Testis (tissue), 3 donors: ENCODE data around the gene KLRC3. TPM values are rescaled to one million over a fixed set of nuclear protein-coding genes. Genes with fewer than 3 reads are reported as not detected.
"Not testable (repeated sequence)": the region's sequence is repeated elsewhere in the genome, so short reads cannot be mapped to it uniquely, and the experiment has no call there.

Experiments used
- DNase-seq: peaks from one replicate; pipeline ENCODE4 v3.0.0-alpha.2; 2019
- H3K27ac ChIP-seq, 2 donors: fragments of 200-600 bp; sonication (generic); one replicate each; pipeline ENCODE4 v1.5.1; 2019
- H3K27me3 ChIP-seq: fragments of 200-600 bp; sonication (generic); one replicate; pipeline ENCODE4 v1.5.1; 2019
- H3K36me3 ChIP-seq: fragments of 200-600 bp; sonication (generic); one replicate; pipeline ENCODE4 v1.5.1; 2017; ENCODE audit warnings: low read depth; ENCODE audit errors: missing control alignments
- H3K4me1 ChIP-seq: fragments of 200-600 bp; sonication (generic); one replicate; pipeline ENCODE4 v1.5.1; 2019
- H3K4me3 ChIP-seq, 2 donors: fragments of 200-600 bp; sonication (generic); one replicate each; pipeline ENCODE4 v1.5.1; 2017 to 2019
- H3K9me3 ChIP-seq: fragments of 200-600 bp; sonication (generic); one replicate; pipeline ENCODE4 v1.5.1; 2017
- POLR2A ChIP-seq: fragments of 450-650 bp; IDR thresholded peaks from one replicate; pipeline ENCODE4 v1.6.1; 2017; ENCODE audit warnings: antibody characterized with exemption, mild to moderate bottlenecking, moderate library complexity
- WGBS, 2 donors: methylation state at CpG; one replicate each; pipeline ENCODE4 v1.1.5; 2018; 5-methylcytosine and 5-hydroxymethylcytosine counted together
- intact Hi-C: fragments of 100-400 bp; cut with DNase I; formaldehyde crosslinking; loops from one replicate; pipeline ENCODE4 v1.15.1; 2023; ENCODE audit warnings: low total_unique reads
- polyA plus RNA-seq: library from polyadenylated mRNA; stranded (reverse); fragments of 350-450 nt; fragmentation: Illumina TruSeq; extraction: RNeasy Lipid Tissue Mini Kit (QIAGEN cat#74804); gene quantifications from one replicate; pipeline ENCODE4 v1.2.3, GENCODE V29; 2014; ENCODE audit warnings: low read depth, low replicate concordance; ENCODE audit not compliant: insufficient read depth
- total RNA-seq, 2 donors: library from RNA; depleted of rRNA; stranded (reverse); fragments of >200 nt; gene quantifications; one replicate each; pipeline ENCODE4 v1.2.3, GENCODE V29; 2016
- TF ChIP-seq, protein P1 (sequence below), 3 experiments: fragments of 450-650 bp in 2 of 3; fragments of 200-600 bp in 1 of 3; sonication (generic) in 1 of 3; IDR thresholded peaks; one replicate each; pipeline ENCODE4 v1.5.1; 2016 to 2019; ENCODE audit warnings: antibody characterized with exemption in 3 of 3, mild to moderate bottlenecking in 2 of 3, moderate library complexity in 1 of 3

The KLRC3 gene
- total and polyA plus RNA-seq, 3 donors from 2014 or later = 1.3 TPM; not detected in 2

DNA sequence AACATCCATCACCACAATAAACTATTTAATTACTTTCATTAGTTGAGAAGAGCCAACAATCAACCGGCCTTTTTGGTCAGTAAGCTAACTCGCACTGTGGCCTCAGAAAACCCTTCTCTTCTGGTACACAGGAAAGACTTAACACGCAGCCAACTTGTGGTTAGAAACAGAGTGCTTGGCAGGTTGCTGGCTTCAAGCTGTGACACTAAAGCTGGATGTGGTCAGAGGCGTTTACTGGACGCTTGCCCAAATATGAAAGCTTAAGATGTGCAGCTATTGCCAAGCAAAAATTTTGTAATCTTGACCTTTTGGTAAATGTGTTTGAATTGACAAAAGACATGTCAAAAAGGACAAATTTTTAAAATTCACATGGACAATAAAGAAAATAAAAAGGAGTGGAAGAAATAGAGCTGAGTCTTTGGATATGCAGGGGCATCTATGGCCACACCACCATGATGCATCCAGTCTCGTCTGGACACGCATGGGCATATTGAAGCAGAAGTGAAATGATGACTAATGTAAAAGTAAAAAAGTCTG lies 27.9 kb downstream of the KLRC3 start:
- TF ChIP-seq, protein P1, sequence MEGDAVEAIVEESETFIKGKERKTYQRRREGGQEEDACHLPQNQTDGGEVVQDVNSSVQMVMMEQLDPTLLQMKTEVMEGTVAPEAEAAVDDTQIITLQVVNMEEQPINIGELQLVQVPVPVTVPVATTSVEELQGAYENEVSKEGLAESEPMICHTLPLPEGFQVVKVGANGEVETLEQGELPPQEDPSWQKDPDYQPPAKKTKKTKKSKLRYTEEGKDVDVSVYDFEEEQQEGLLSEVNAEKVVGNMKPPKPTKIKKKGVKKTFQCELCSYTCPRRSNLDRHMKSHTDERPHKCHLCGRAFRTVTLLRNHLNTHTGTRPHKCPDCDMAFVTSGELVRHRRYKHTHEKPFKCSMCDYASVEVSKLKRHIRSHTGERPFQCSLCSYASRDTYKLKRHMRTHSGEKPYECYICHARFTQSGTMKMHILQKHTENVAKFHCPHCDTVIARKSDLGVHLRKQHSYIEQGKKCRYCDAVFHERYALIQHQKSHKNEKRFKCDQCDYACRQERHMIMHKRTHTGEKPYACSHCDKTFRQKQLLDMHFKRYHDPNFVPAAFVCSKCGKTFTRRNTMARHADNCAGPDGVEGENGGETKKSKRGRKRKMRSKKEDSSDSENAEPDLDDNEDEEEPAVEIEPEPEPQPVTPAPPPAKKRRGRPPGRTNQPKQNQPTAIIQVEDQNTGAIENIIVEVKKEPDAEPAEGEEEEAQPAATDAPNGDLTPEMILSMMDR (IDR thresholded peaks at IDR 0.05) = no peak
- no peak for TF ChIP-seq POLR2A
- WGBS, 2 donors = 69 to 76% methylated on average over 7 of the region's 7 CpGs
- no peaks in the 10 kb centered on the region for H3K9me3 ChIP-seq
- H3K27me3 ChIP-seq = no peaks in the 10 kb centered on the region
- DNase-seq = no peak
- intact Hi-C loops = no loop called here
- H3K27ac ChIP-seq = no peak overlapping the region
- H3K36me3 ChIP-seq = no peaks in the 10 kb centered on the region
- no peaks in the 10 kb centered on the region for H3K4me1 ChIP-seq
- H3K4me3 ChIP-seq = no peak overlapping the region

DNA sequence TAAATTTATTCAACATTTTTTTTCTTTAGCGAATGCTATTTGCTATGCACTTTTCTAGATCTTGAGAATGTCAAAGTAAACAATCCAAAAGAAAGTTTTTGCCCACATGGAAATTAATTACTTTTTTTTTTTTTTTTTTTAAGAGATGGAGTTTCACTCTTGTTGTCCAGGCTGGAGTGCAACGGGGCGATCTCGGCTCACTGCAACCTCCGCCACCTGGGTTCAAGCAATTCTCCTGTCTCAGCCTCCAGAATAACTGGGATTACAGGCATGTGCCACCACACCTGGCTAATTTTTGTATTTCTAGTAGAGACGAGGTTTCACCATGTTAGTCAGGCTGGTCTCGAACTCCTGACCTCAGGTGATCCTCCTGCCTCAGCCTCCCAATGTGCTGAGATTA lies 29.4 kb downstream of the KLRC3 start:
- H3K27ac ChIP-seq, intact Hi-C loops, H3K36me3 ChIP-seq, H3K4me3 ChIP-seq, H3K4me1 ChIP-seq, DNase-seq, H3K27me3 ChIP-seq, H3K9me3 ChIP-seq: not testable (repeated sequence)
- 92 to 96% methylated on average over 7 of the region's 7 CpGs for WGBS, 2 donors

DNA sequence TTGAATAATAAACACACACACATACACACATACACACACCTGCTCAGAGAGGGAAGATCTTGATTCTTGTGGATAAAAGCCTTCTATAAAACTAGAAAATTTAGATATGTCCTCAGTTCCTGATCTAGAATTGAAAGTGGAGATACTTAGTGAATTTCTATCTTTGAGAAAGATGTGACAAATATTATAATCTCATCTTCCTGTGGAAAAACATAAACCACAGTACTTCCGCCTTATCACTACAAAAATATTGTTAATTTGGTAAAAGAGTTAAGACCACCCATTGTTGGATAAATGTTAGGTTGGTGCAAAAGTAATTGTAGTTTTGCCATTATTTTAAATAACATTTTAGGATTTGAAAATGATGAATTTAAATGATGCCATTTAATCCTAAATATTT lies 30.5 kb downstream of the KLRC3 start, which contains the start of gene KLRK1:
KLRK1 (minus strand) TSS at position 138 of the 400 bp plus-strand sequence. CDS start 1,231 bp downstream, outside the sequence.
- Histone ChIP-seq H3K4me1 (no peaks in the 10 kb centered on the region), H3K27me3 (no peaks in the 10 kb centered on the region), H3K9me3 (no peaks in the 10 kb centered on the region), H3K36me3 (no peaks in the 10 kb centered on the region), H3K27ac (no peak within 1 kb of the TSS), H3K4me3 (no peak within 1 kb of the TSS)
- 79 to 97% methylated on average over 1 of the region's 1 CpG for WGBS, 2 donors
- DNase-seq = no peak
- intact Hi-C loops = no loop called here
- TF ChIP-seq, protein P1 (IDR thresholded peaks at IDR 0.05) = no peak
- no peak for TF ChIP-seq POLR2A

DNA sequence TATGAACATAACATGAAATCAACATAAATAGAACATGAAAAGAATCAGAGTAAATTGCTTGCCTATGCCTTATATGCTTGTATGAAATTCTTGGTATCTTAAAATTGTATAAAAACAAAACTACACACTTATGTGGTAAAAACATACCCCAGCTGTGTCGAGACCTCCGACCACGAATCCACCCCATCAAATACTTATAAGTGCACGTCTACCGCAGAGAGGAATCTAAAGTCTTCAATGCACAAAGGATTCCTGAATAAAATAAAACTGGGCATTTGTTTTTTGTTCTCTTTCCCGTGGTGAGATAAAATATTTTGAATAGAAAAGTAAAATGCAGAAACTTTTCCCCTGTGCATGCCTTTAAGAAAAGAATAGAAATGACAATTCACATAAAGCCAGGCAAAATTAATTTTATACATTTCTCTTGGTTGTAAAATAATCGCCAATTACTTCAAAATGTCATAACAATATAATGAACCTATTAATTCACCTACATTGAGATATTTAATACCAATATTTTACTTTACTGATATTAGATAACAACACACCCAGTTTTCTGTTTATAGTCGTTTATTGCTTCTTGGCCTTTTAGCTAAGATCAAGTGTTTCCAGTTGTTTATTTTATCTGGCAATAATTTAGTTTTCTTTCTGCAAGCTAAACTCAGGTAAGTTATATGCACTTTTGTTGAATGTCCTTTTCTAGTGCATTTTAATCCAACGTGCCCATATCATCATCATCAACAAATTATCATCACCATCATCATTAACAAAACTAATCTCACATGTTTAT lies 31.6 kb downstream of the KLRC3 start:
- Histone ChIP-seq H3K27me3 (no peaks in the 10 kb centered on the region), H3K36me3 (no peaks in the 10 kb centered on the region), H3K4me3 (no peak overlapping the region), H3K4me1 (no peaks in the 10 kb centered on the region), H3K9me3 (no peaks in the 10 kb centered on the region), H3K27ac (no peak overlapping the region)
- intact Hi-C loops = no loop called here
- no peak for DNase-seq
- 84 to 85% methylated on average over 9 of the region's 9 CpGs for WGBS, 2 donors
- TF ChIP-seq POLR2A = no peak
- TF ChIP-seq, protein P1 (IDR thresholded peaks at IDR 0.05) = no peak

DNA sequence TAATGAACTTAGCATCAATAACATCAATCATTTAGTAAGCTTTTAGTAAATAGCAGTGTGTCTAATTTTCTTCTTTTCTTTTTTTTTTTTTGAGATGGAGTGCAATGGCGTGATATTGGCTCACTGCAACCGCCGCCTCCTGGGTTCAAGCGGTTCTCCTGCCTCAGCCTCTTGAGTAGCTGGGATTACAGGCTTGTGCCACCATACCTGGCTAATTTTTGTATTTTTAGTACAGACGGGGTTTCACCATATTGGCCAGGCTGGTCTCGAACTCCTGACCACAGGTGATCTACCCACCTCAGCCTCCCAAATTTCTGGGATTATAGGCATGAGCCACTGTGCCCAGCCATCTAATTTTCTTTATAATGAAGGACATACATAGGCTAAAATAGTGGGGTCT lies 32.9 kb downstream of the KLRC3 start:
- H3K27me3 ChIP-seq, H3K9me3 ChIP-seq, intact Hi-C loops, H3K4me3 ChIP-seq, DNase-seq, H3K36me3 ChIP-seq, H3K27ac ChIP-seq, H3K4me1 ChIP-seq: not testable (repeated sequence)
- WGBS, 2 donors = 95 to 97% methylated on average over 6 of the region's 6 CpGs
